GM06990 (cell line): ENCODE results near the gene KSR2.
"Not testable (repeated sequence)": the region's sequence is repeated elsewhere in the genome, so short reads cannot be mapped to it uniquely, and the experiment has no call there.

Experiments
- DNase-seq: peaks from one replicate; pipeline ENCODE4 v3.0.0-alpha.2; 2011; ENCODE audit not compliant: insufficient read length; ENCODE audit errors: extremely low read depth
- H3K27me3 ChIP-seq: replicated peaks from 2 replicates; pipeline ENCODE4 v1.6.0; 2011; ENCODE audit warnings: low read length; ENCODE audit not compliant: control insufficient read depth, insufficient read depth
- H3K36me3 ChIP-seq: 2 replicates; pipeline ENCODE4 v1.5.1; 2011; ENCODE audit warnings: low read length; ENCODE audit not compliant: control insufficient read depth, insufficient read depth
- H3K4me3 ChIP-seq: replicated peaks from 2 replicates; pipeline ENCODE4 v1.5.1; 2011; ENCODE audit warnings: low read depth, mild to moderate bottlenecking, control low read depth, low read length
- TF ChIP-seq, protein P1 (sequence below): IDR thresholded peaks from 2 replicates; pipeline ENCODE4 v1.5.1; 2011; ENCODE audit warnings: low read length, control low read depth, mild to moderate bottlenecking, inconsistent platforms; ENCODE audit not compliant: insufficient read depth, poor library complexity, severe bottlenecking

The KSR2 gene

GRCh38 chr12:117878605-117879004, 90.2 kb downstream of the KSR2 start:
- H3K4me3 ChIP-seq: no peak overlapping the region
- H3K36me3 ChIP-seq: no peaks in the 10 kb centered on the region
- TF ChIP-seq, protein P1, sequence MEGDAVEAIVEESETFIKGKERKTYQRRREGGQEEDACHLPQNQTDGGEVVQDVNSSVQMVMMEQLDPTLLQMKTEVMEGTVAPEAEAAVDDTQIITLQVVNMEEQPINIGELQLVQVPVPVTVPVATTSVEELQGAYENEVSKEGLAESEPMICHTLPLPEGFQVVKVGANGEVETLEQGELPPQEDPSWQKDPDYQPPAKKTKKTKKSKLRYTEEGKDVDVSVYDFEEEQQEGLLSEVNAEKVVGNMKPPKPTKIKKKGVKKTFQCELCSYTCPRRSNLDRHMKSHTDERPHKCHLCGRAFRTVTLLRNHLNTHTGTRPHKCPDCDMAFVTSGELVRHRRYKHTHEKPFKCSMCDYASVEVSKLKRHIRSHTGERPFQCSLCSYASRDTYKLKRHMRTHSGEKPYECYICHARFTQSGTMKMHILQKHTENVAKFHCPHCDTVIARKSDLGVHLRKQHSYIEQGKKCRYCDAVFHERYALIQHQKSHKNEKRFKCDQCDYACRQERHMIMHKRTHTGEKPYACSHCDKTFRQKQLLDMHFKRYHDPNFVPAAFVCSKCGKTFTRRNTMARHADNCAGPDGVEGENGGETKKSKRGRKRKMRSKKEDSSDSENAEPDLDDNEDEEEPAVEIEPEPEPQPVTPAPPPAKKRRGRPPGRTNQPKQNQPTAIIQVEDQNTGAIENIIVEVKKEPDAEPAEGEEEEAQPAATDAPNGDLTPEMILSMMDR: no peak
- DNase-seq: no peak
- no peaks in the 10 kb centered on the region for H3K27me3 ChIP-seq

- TF ChIP-seq, protein P1: no peak
- Histone ChIP-seq H3K27me3 (no peaks in the 10 kb centered on the region), H3K4me3 (no peak overlapping the region), H3K36me3 (no peaks in the 10 kb centered on the region)
- no peak for DNase-seq
Observed at GRCh38 chr12:117876436-117876816, 92.4 kb downstream of the KSR2 start.

- TF ChIP-seq, protein P1: no peak
- H3K27me3 ChIP-seq: no peaks in the 10 kb centered on the region
- DNase-seq: no peak
- H3K36me3 ChIP-seq: no peaks in the 10 kb centered on the region
- no peak overlapping the region for H3K4me3 ChIP-seq
Observed at GRCh38 chr12:117875744-117876435, 92.9 kb downstream of the KSR2 start.

GRCh38 chr12:117874842-117875434, 93.9 kb downstream of the KSR2 start:
- H3K4me3 ChIP-seq: no peak overlapping the region
- peak; percentile 46 for DNase-seq
- no peaks in the 10 kb centered on the region for H3K36me3 ChIP-seq
- TF ChIP-seq, protein P1: peak; percentile 87
- H3K27me3 ChIP-seq: no peaks in the 10 kb centered on the region

GRCh38 chr12:117874198-117874597, 94.6 kb downstream of the KSR2 start:
- not testable (repeated sequence) for H3K36me3 ChIP-seq, H3K4me3 ChIP-seq, DNase-seq, H3K27me3 ChIP-seq

DNA sequence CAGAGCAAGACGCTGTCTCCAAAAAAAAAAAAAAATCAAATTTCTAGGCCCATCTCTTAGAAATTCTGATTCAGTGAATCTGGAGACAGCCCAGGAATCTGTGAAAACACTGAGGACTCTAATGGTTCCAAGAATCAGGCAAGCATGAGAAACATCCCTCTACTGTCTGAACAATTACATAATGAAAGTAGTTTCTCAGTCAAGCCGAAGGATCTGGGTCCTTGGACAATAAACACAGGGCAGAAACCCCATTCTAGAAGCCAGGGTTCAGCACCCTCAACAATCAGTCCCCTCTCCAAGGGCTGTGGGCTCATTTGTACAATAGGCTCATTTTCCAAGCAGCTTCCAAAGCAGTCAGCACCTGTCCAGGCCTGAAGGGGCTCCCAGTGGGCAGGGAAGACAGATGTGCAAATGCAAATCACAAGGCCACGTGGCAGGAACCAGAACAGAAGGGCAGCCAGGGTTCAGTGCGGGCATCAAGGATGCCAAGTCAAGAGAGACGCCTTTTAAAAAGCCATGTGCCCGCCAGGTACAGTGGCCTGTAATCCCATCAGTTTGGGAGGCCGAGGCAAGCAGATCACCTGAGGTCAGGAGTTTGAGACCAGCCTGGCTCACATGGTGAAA, 96.1 kb downstream of the KSR2 start:
- H3K27me3 ChIP-seq: no peaks in the 10 kb centered on the region
- no peak overlapping the region for H3K4me3 ChIP-seq
- no peaks in the 10 kb centered on the region for H3K36me3 ChIP-seq
- DNase-seq: no peak
- TF ChIP-seq, protein P1: no peak
